Endothelial cell of umbilical vein (primary cell): Measurements from ENCODE around the gene SLC66A2. TPM values are rescaled to one million over a fixed set of nuclear protein-coding genes. Genes with fewer than 3 reads are reported as not detected.

Source experiments
- BruUV-seq: library from RNA; stranded (reverse); fragments of 400-500 nt; replicated peaks from 2 replicates; lab custom pipeline; 2021; lab: Mats Ljungman, UMichigan
- CTCF ChIA-PET: fragments of 300-600, 350-600 bp; sonication (Branson Sonifier 250); formaldehyde crosslinking; loops from one replicate; lab custom pipeline; 2021; ENCODE audit warnings: antibody characterized with exemption, inconsistent platforms; lab: Charles Lee
- POLR2A ChIA-PET: fragments of 300-600, 350-600 bp; sonication (Branson Sonifier 250); formaldehyde crosslinking; loops from one replicate; lab custom pipeline; 2021; ENCODE audit warnings: antibody characterized with exemption, inconsistent platforms; lab: Charles Lee
- DNase-seq: peaks from one replicate; pipeline ENCODE4 v3.0.0-alpha.2; 2011; ENCODE audit warnings: low read depth, low spot score
- FAIRE-seq: peaks from 2 replicates; lab custom pipeline; 2011; peaks lifted over from hg19 to GRCh38; lab: Jason Lieb, UNC
- H2AFZ ChIP-seq: 2 replicates; pipeline ENCODE4 v1.6.0; 2012; ENCODE audit warnings: low read depth, low read length, control low read depth, inconsistent platforms
- H3K27ac ChIP-seq: 2 replicates; pipeline ENCODE4 v1.5.1; 2011; ENCODE audit warnings: low read depth, mild to moderate bottlenecking, control low read depth, low read length, moderate library complexity; ENCODE audit not compliant: insufficient read depth
- H3K27me3 ChIP-seq, 2 experiments: 2 replicates each; pipeline versions ENCODE4 v1.6.0 to v1.6.1; 2011; ENCODE audit warnings: low read length in 2 of 2, mixed read lengths in 1 of 2; ENCODE audit not compliant: control insufficient read depth in 2 of 2, insufficient read depth in 2 of 2
- H3K36me3 ChIP-seq, 2 experiments: 2 replicates in 1 of 2; 3 replicates in 1 of 2; pipeline ENCODE4 v1.5.1; 2011; ENCODE audit warnings: low read length in 2 of 2, mild to moderate bottlenecking in 1 of 2, moderate library complexity in 1 of 2; ENCODE audit not compliant: control insufficient read depth in 2 of 2, insufficient read depth in 2 of 2; ENCODE audit errors: extremely low read depth in 1 of 2
- H3K4me1 ChIP-seq: 3 replicates; pipeline ENCODE4 v1.5.1; 2011; ENCODE audit warnings: mild to moderate bottlenecking, low read length; ENCODE audit not compliant: control insufficient read depth, insufficient read depth; ENCODE audit errors: extremely low read depth
- H3K4me2 ChIP-seq: 2 replicates; pipeline ENCODE4 v1.6.1; 2011; ENCODE audit warnings: low read length, control low read depth, mixed read lengths; ENCODE audit not compliant: insufficient read depth
- H3K4me3 ChIP-seq, 3 experiments: fragments of 200-600 bp in 1 of 3; sonication (generic), shearing (Covaris generic) in 1 of 3; replicated peaks in 1 of 3; 2 replicates each; pipeline ENCODE4 v1.5.1; 2011 to 2016; ENCODE audit warnings: control low read depth in 3 of 3, low read length in 3 of 3, mild to moderate bottlenecking in 2 of 3, inconsistent platforms in 1 of 3, low read depth in 1 of 3, moderate library complexity in 1 of 3; ENCODE audit not compliant: insufficient read depth in 1 of 3
- H3K79me2 ChIP-seq: 2 replicates; pipeline ENCODE4 v1.6.0; 2012; ENCODE audit warnings: low read length, inconsistent platforms; ENCODE audit not compliant: control insufficient read depth, insufficient read depth
- H3K9ac ChIP-seq: replicated peaks from 2 replicates; pipeline ENCODE3; 2011; ENCODE audit warnings: low read length, control low read depth; ENCODE audit not compliant: insufficient read depth; ENCODE audit errors: extremely low read depth
- H3K9me1 ChIP-seq: replicated peaks from 3 replicates; pipeline ENCODE4 v1.6.0; 2011; ENCODE audit warnings: mild to moderate bottlenecking, low read length; ENCODE audit not compliant: control insufficient read depth, insufficient read depth; ENCODE audit errors: extremely low read depth
- H3K9me3 ChIP-seq: replicated peaks from 2 replicates; pipeline ENCODE4 v1.5.1; 2012; ENCODE audit warnings: low read length, inconsistent platforms; ENCODE audit not compliant: control insufficient read depth, insufficient read depth
- H4K20me1 ChIP-seq: replicated peaks from 2 replicates; pipeline ENCODE3; 2011; ENCODE audit warnings: mild to moderate bottlenecking, low read length; ENCODE audit not compliant: control insufficient read depth, insufficient read depth; ENCODE audit errors: extremely low read depth
- EZH2 ChIP-seq: IDR thresholded peaks from 2 replicates; pipeline ENCODE4 v1.6.1; 2012; ENCODE audit warnings: borderline replicate concordance, low read depth, mild to moderate bottlenecking, moderate library complexity, low read length, inconsistent platforms; ENCODE audit not compliant: severe bottlenecking
- FOS ChIP-seq: IDR thresholded peaks from 2 replicates; pipeline ENCODE4 v1.6.1; 2011; ENCODE audit warnings: mild to moderate bottlenecking, low read length, moderate library complexity, borderline replicate concordance; ENCODE audit not compliant: insufficient read depth
- GATA2 ChIP-seq: IDR thresholded peaks from 2 replicates; pipeline ENCODE4 v1.7.0; 2011; ENCODE audit warnings: low read depth, mild to moderate bottlenecking, moderate library complexity, mixed read lengths, low read length; ENCODE audit not compliant: insufficient read length, insufficient read depth
- JUN ChIP-seq: IDR thresholded peaks from 2 replicates; pipeline ENCODE4 v1.6.1; 2011; ENCODE audit warnings: borderline replicate concordance, low read depth; ENCODE audit not compliant: insufficient read length, insufficient read depth
- MAX ChIP-seq: IDR thresholded peaks from 2 replicates; pipeline ENCODE4 v1.6.1; 2011; ENCODE audit not compliant: insufficient read depth, insufficient read length
- MYC ChIP-seq: IDR thresholded peaks from one replicate; pipeline ENCODE4 v1.6.1; 2011; ENCODE audit warnings: mild to moderate bottlenecking, low read depth, low read length
- POLR2A ChIP-seq: IDR thresholded peaks from 2 replicates; pipeline ENCODE4 v1.6.1; 2012; ENCODE audit warnings: low read depth, mild to moderate bottlenecking, control low read depth, low read length
- POLR2AphosphoS5 ChIP-seq: IDR thresholded peaks from 2 replicates; pipeline ENCODE4 v1.6.1; 2012; ENCODE audit warnings: low read depth, mild to moderate bottlenecking, control low read depth, low read length, moderate library complexity; ENCODE audit not compliant: insufficient read depth
- dilution Hi-C: fragments of 300-500 bp; cut with MboI; formaldehyde crosslinking; loops from one replicate; pipeline ENCODE4 v1.15.0; 2019; ENCODE audit warnings: low sequenced_read_pairs; ENCODE audit not compliant: extremely low pct_ligation_motif_present
- intact Hi-C: fragments of 100-400 bp; cut with micrococcal nuclease; formaldehyde crosslinking; loops from one replicate; pipeline ENCODE4 v1.10.0; 2022
- polyA plus RNA-seq, 4 experiments: library from polyadenylated mRNA; depleted of rRNA in 3 of 4; stranded (reverse) in 3 of 4; unstranded in 1 of 4; fragments of >200 nt; gene quantifications; 2 replicates each; pipeline versions ENCODE4 v1.2.1 to v1.2.3, GENCODE V29; 2011 to 2012; ENCODE audit warnings: missing spikeins in 1 of 4
- total RNA-seq: library from RNA; stranded (reverse); gene quantifications from 2 replicates; pipeline ENCODE4 v1.2.3, GENCODE V29; 2021
- TF ChIP-seq, protein P1 (sequence below), 2 donors: IDR thresholded peaks; 1 replicate in 1 of 2; 2 replicates in 1 of 2; pipeline ENCODE4 v1.5.1; 2011; ENCODE audit warnings: low read length in 2 of 2, mild to moderate bottlenecking in 2 of 2, moderate library complexity in 2 of 2, control low read depth in 1 of 2, inconsistent platforms in 1 of 2, low read depth in 1 of 2; ENCODE audit not compliant: insufficient read depth in 1 of 2; ENCODE audit errors: extremely low read depth in 1 of 2

Gene SLC66A2
- total and polyA plus RNA-seq, 2 donors (not counting 3 experiments of a cell fraction or from before 2014, with no cell fraction given) = 32.5 to 37.1 TPM

- peaks cover 0 to 13% of the 10 kb centered on the region in 2 experiments for H3K36me3 ChIP-seq
Observed at GRCh38 chr18:79928563-79928960, 22.9 kb downstream of the SLC66A2 start.

More at GRCh38 chr18:79928563-79928960, 22.9 kb downstream of the SLC66A2 start:
- Histone ChIP-seq H3K9me3 (peaks cover 2% of the 10 kb centered on the region), H3K79me2 (peaks cover 17% of the 10 kb centered on the region), H3K27ac (no peak overlapping the region), H3K9me1 (no peaks in the 10 kb centered on the region), H3K27me3 (no peaks in the 10 kb centered on the region), H3K9ac (no peak overlapping the region), H3K4me3 (no peak overlapping the region), H4K20me1 (no peaks in the 10 kb centered on the region), H3K4me2 (no peak overlapping the region), H2AFZ (no peak overlapping the region), H3K4me1 (no peaks in the 10 kb centered on the region)
- POLR2A ChIA-PET = no interaction called here
- no peak for FAIRE-seq
- intact Hi-C loops (no loop called here), dilution Hi-C loops (no loop called here)
- BruUV-seq = no TSS peak
- DNase-seq = no peak
- CTCF ChIA-PET = interaction anchor here (1.3 kb wide), 1 partner anchor 11 kb away, joined by 4 read pairs; no protein-coding TSS in a partner anchor
- TF ChIP-seq GATA2 = no peak
- TF ChIP-seq FOS = no peak
- TF ChIP-seq MAX = no peak
- TF ChIP-seq JUN = no peak
- no peak for TF ChIP-seq MYC
- TF ChIP-seq, protein P1, sequence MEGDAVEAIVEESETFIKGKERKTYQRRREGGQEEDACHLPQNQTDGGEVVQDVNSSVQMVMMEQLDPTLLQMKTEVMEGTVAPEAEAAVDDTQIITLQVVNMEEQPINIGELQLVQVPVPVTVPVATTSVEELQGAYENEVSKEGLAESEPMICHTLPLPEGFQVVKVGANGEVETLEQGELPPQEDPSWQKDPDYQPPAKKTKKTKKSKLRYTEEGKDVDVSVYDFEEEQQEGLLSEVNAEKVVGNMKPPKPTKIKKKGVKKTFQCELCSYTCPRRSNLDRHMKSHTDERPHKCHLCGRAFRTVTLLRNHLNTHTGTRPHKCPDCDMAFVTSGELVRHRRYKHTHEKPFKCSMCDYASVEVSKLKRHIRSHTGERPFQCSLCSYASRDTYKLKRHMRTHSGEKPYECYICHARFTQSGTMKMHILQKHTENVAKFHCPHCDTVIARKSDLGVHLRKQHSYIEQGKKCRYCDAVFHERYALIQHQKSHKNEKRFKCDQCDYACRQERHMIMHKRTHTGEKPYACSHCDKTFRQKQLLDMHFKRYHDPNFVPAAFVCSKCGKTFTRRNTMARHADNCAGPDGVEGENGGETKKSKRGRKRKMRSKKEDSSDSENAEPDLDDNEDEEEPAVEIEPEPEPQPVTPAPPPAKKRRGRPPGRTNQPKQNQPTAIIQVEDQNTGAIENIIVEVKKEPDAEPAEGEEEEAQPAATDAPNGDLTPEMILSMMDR (IDR thresholded peaks at IDR 0.05; ENCODE audit: extremely low read depth in 1 of 2, insufficient read depth in 1 of 2, low read depth in 1 of 2, low read length in 2 of 2) = no peak
- TF ChIP-seq POLR2A = no peak
- no peak for TF ChIP-seq EZH2
- no peak for TF ChIP-seq POLR2AphosphoS5
